HEK293 (cell line): Measurements from ENCODE around the gene SLC7A14.
A peak's percentile ranks its signal among the peaks of the same experiment; 100 is the strongest.

Experiments
- BCL11A ChIP-seq: fragments of 450-650 bp; formaldehyde crosslinking; IDR thresholded peaks from 2 replicates; pipeline ENCODE4 v1.5.1; 2016; ENCODE audit warnings: low read depth, missing biosample characterization, missing genetic modification characterization
- FEZF1 ChIP-seq: fragments of 450-650 bp; formaldehyde crosslinking; IDR thresholded peaks from 2 replicates; pipeline ENCODE4 v1.5.1; 2016; ENCODE audit warnings: missing biosample characterization, missing genetic modification characterization
- GFI1B ChIP-seq: fragments of 450-650 bp; formaldehyde crosslinking; IDR thresholded peaks from 2 replicates; pipeline ENCODE4 v1.5.1; 2016; ENCODE audit warnings: missing biosample characterization, missing genetic modification characterization
- HIC1 ChIP-seq: fragments of 450-650 bp; formaldehyde crosslinking; IDR thresholded peaks from 2 replicates; pipeline ENCODE4 v1.5.1; 2016; ENCODE audit warnings: missing biosample characterization, missing genetic modification characterization
- KLF1 ChIP-seq: fragments of 450-650 bp; formaldehyde crosslinking; IDR thresholded peaks from 2 replicates; pipeline ENCODE4 v1.5.1; 2016; ENCODE audit warnings: missing biosample characterization, missing genetic modification characterization
- MZF1 ChIP-seq: fragments of 450-650 bp; formaldehyde crosslinking; IDR thresholded peaks from 2 replicates; pipeline ENCODE4 v1.5.1; 2017; ENCODE audit warnings: missing biosample characterization, missing genetic modification characterization, borderline replicate concordance
- SP2 ChIP-seq: fragments of 450-650 bp; formaldehyde crosslinking; IDR thresholded peaks from 2 replicates; pipeline ENCODE4 v1.5.1; 2016; ENCODE audit warnings: missing biosample characterization, missing genetic modification characterization
- SP7 ChIP-seq: fragments of 450-650 bp; formaldehyde crosslinking; IDR thresholded peaks from 2 replicates; pipeline ENCODE4 v1.5.1; 2016; ENCODE audit warnings: missing biosample characterization, missing genetic modification characterization
- TSHZ1 ChIP-seq: fragments of 450-650 bp; formaldehyde crosslinking; IDR thresholded peaks from 2 replicates; pipeline ENCODE4 v1.5.1; 2016; ENCODE audit warnings: missing biosample characterization, missing genetic modification characterization, borderline replicate concordance
- WT1 ChIP-seq: fragments of 450-650 bp; formaldehyde crosslinking; IDR thresholded peaks from 2 replicates; pipeline ENCODE4 v1.5.1; 2016; ENCODE audit warnings: missing biosample characterization, missing genetic modification characterization
- ZBTB48 ChIP-seq: fragments of 450-650 bp; formaldehyde crosslinking; IDR thresholded peaks from 2 replicates; pipeline ENCODE4 v1.5.1; 2016; ENCODE audit warnings: missing biosample characterization, missing genetic modification characterization
- ZFHX2 ChIP-seq: fragments of 450-650 bp; formaldehyde crosslinking; conservative IDR thresholded peaks from 2 replicates; pipeline ENCODE4 v1.5.1; 2016; ENCODE audit warnings: missing biosample characterization, missing genetic modification characterization
- ZNF10 ChIP-seq: fragments of 450-650 bp; formaldehyde crosslinking; IDR thresholded peaks from 2 replicates; pipeline ENCODE4 v1.5.1; 2017; ENCODE audit warnings: missing biosample characterization, missing genetic modification characterization
- ZNF184 ChIP-seq: fragments of 450-650 bp; IDR thresholded peaks from 2 replicates; pipeline ENCODE4 v1.5.1; 2018; ENCODE audit warnings: missing biosample characterization, mild to moderate bottlenecking, missing genetic modification characterization
- ZNF211 ChIP-seq: fragments of 450-650 bp; formaldehyde crosslinking; IDR thresholded peaks from 2 replicates; pipeline ENCODE4 v1.5.1; 2016; ENCODE audit warnings: low read depth, missing biosample characterization, missing genetic modification characterization
- ZNF24 ChIP-seq: fragments of 450-650 bp; formaldehyde crosslinking; IDR thresholded peaks from 2 replicates; pipeline ENCODE4 v1.5.1; 2016; ENCODE audit warnings: missing biosample characterization, missing genetic modification characterization
- ZNF292 ChIP-seq: fragments of 450-650 bp; formaldehyde crosslinking; IDR thresholded peaks from 2 replicates; pipeline ENCODE4 v1.5.1; 2016; ENCODE audit warnings: low read depth, missing biosample characterization, missing genetic modification characterization, borderline replicate concordance
- ZNF324 ChIP-seq: fragments of 450-650 bp; formaldehyde crosslinking; IDR thresholded peaks from 2 replicates; pipeline ENCODE4 v1.5.1; 2016; ENCODE audit warnings: missing biosample characterization, missing genetic modification characterization
- ZNF335 ChIP-seq: fragments of 450-650 bp; formaldehyde crosslinking; conservative IDR thresholded peaks from 2 replicates; pipeline ENCODE4 v1.5.1; 2016; ENCODE audit warnings: missing biosample characterization, missing genetic modification characterization
- ZNF391 ChIP-seq: fragments of 450-650 bp; formaldehyde crosslinking; IDR thresholded peaks from 2 replicates; pipeline ENCODE4 v1.5.1; 2016; ENCODE audit warnings: low read depth, missing biosample characterization, missing genetic modification characterization, borderline replicate concordance
- ZNF48 ChIP-seq: fragments of 450-650 bp; formaldehyde crosslinking; IDR thresholded peaks from 2 replicates; pipeline ENCODE4 v1.5.1; 2016; ENCODE audit warnings: missing biosample characterization, missing genetic modification characterization
- ZNF513 ChIP-seq: fragments of 450-650 bp; IDR thresholded peaks from 2 replicates; pipeline ENCODE4 v1.5.1; 2018; ENCODE audit warnings: missing biosample characterization, missing genetic modification characterization
- ZNF521 ChIP-seq: fragments of 450-650 bp; formaldehyde crosslinking; IDR thresholded peaks from 2 replicates; pipeline ENCODE4 v1.5.1; 2017; ENCODE audit warnings: missing biosample characterization, mild to moderate bottlenecking, missing genetic modification characterization
- ZNF530 ChIP-seq: fragments of 450-650 bp; formaldehyde crosslinking; IDR thresholded peaks from 2 replicates; pipeline ENCODE4 v1.5.1; 2016; ENCODE audit warnings: low read depth, missing biosample characterization, missing genetic modification characterization
- ZNF544 ChIP-seq: fragments of 450-650 bp; formaldehyde crosslinking; IDR thresholded peaks from 2 replicates; pipeline ENCODE4 v1.5.0; 2017; ENCODE audit warnings: missing biosample characterization, missing genetic modification characterization
- ZNF555 ChIP-seq: fragments of 450-650 bp; formaldehyde crosslinking; conservative IDR thresholded peaks from 2 replicates; pipeline ENCODE4 v1.5.1; 2017; ENCODE audit warnings: missing biosample characterization, mild to moderate bottlenecking, missing genetic modification characterization, inconsistent platforms
- ZNF558 ChIP-seq: fragments of 450-650 bp; formaldehyde crosslinking; IDR thresholded peaks from 2 replicates; pipeline ENCODE4 v1.5.1; 2016; ENCODE audit warnings: missing biosample characterization, missing genetic modification characterization
- ZNF580 ChIP-seq: fragments of 450-650 bp; formaldehyde crosslinking; IDR thresholded peaks from 2 replicates; pipeline ENCODE4 v1.5.1; 2016; ENCODE audit warnings: missing biosample characterization, missing genetic modification characterization
- ZNF629 ChIP-seq: fragments of 450-650 bp; formaldehyde crosslinking; IDR thresholded peaks from 2 replicates; pipeline ENCODE4 v1.5.1; 2017; ENCODE audit warnings: missing biosample characterization, missing genetic modification characterization
- ZNF692 ChIP-seq: fragments of 450-650 bp; formaldehyde crosslinking; IDR thresholded peaks from 2 replicates; pipeline ENCODE4 v1.5.1; 2016; ENCODE audit warnings: missing biosample characterization, missing genetic modification characterization
- ZSCAN30 ChIP-seq: fragments of 450-650 bp; IDR thresholded peaks from 2 replicates; pipeline ENCODE4 v1.5.1; 2018; ENCODE audit warnings: missing biosample characterization, mild to moderate bottlenecking, missing genetic modification characterization, moderate library complexity

Gene SLC7A14

GRCh38 chr3:170469151-170470062 is 116.5 kb downstream of the SLC7A14 start (continued):
- TF ChIP-seq ZSCAN30 (tag by site-specific recombination) = peak; percentile 29; the same call in 1 of the 2 replicates
- TF ChIP-seq GFI1B (tag by site-specific recombination) = peak; percentile 79
- peak; percentile 66; the same call in 1 of the 2 replicates for TF ChIP-seq HIC1
- TF ChIP-seq KLF1 (tag by site-specific recombination) = no peak
- TF ChIP-seq ZNF391 (tag by site-specific recombination) = 0 out of 2 replicates have a peak, but pooled peaks have one; percentile 28
- TF ChIP-seq ZNF184 (tag by site-specific recombination) = peak; percentile 42; the same call in 1 of the 2 replicates
- TF ChIP-seq ZNF292 (tag by site-specific recombination) = no peak
- TF ChIP-seq ZNF558 = 0 out of 2 replicates have a peak, but pooled peaks have one; percentile 33
- no peak for TF ChIP-seq MZF1 (tag by site-specific recombination)
- TF ChIP-seq ZNF324 (tag by site-specific recombination) = no peak
- TF ChIP-seq TSHZ1 (tag by site-specific recombination) = peak; percentile 83
- peak; percentile 8; the same call in 1 of the 2 replicates for TF ChIP-seq SP2
- TF ChIP-seq ZNF513 = no peak
- peak; percentile 83 for TF ChIP-seq ZFHX2 (tag by site-specific recombination)
- peak; percentile 93 for TF ChIP-seq WT1 (tag by site-specific recombination)
- TF ChIP-seq ZNF544 (tag by site-specific recombination) = no peak
- TF ChIP-seq ZNF10 = no peak
- no peak for TF ChIP-seq ZNF530 (tag by site-specific recombination)
- no peak for TF ChIP-seq ZNF692
- peak; percentile 51; the same call in 1 of the 2 replicates for TF ChIP-seq ZNF629
- TF ChIP-seq ZNF580 (tag by site-specific recombination) = no peak
- TF ChIP-seq ZNF335 (tag by site-specific recombination) = 0 out of 2 replicates have a peak, but pooled peaks have one; percentile 29
- no peak for TF ChIP-seq ZBTB48
- TF ChIP-seq ZNF48 (tag by site-specific recombination) = no peak
- no peak for TF ChIP-seq SP7 (tag by site-specific recombination)
- TF ChIP-seq ZNF211 (tag by site-specific recombination) = no peak
- TF ChIP-seq FEZF1 = peak; percentile 87
- TF ChIP-seq ZNF555 (tag by site-specific recombination) = no peak
- TF ChIP-seq ZNF24 (tag by site-specific recombination) = peak; percentile 45; the same call in 1 of the 2 replicates
- TF ChIP-seq BCL11A = peak; percentile 76; the same call in 1 of the 2 replicates
- TF ChIP-seq ZNF521 (tag by site-specific recombination) = no peak
